ENCODE results near the gene RBM39.
"Not testable (repeated sequence)": the region's sequence is repeated elsewhere in the genome, so short reads cannot be mapped to it uniquely, and the experiment has no call there.

The RBM39 gene

DNA sequence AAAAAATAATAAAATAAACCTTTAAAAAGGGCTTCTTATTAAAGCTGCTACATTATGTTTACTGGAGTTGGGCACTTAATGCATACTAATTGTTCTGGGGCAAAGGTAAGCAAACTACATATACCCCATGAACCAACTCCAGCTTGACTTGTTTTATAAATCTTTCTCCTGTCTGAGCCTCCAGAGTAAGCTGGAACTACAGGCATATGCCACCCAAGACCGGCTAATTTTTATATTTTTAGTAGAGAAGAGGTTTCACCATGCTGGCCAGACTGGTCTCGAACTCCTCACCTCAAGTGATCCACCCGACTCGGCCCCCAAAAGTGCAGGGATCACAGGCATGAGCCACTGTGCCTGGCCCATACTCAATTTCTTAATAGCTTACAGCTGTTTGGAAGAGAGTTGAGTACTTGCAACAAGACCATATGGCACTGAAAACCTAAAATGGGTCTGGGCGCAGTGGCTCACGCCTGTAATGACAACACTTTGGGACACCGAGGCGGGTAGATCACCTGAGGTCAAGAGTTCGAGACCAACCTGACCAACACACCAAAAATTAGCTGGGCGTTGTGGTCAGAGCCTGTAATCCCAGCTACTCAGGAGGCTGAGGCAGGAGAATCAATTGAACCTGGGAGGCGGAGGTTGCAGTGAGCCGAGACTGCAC, 23.0 kb downstream of the RBM39 start:
- TF ChIP-seq, protein P1, sequence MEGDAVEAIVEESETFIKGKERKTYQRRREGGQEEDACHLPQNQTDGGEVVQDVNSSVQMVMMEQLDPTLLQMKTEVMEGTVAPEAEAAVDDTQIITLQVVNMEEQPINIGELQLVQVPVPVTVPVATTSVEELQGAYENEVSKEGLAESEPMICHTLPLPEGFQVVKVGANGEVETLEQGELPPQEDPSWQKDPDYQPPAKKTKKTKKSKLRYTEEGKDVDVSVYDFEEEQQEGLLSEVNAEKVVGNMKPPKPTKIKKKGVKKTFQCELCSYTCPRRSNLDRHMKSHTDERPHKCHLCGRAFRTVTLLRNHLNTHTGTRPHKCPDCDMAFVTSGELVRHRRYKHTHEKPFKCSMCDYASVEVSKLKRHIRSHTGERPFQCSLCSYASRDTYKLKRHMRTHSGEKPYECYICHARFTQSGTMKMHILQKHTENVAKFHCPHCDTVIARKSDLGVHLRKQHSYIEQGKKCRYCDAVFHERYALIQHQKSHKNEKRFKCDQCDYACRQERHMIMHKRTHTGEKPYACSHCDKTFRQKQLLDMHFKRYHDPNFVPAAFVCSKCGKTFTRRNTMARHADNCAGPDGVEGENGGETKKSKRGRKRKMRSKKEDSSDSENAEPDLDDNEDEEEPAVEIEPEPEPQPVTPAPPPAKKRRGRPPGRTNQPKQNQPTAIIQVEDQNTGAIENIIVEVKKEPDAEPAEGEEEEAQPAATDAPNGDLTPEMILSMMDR (IDR thresholded peaks at IDR 0.05; ENCODE audit: control insufficient read depth, insufficient read depth, low read depth, low read length, missing control alignments) = no peak
- no peak overlapping the region for H3K4me3 ChIP-seq (ENCODE audit: control insufficient read depth, low read depth, low read length)
- DNase-seq (ENCODE audit: low read depth) = no peak

DNA sequence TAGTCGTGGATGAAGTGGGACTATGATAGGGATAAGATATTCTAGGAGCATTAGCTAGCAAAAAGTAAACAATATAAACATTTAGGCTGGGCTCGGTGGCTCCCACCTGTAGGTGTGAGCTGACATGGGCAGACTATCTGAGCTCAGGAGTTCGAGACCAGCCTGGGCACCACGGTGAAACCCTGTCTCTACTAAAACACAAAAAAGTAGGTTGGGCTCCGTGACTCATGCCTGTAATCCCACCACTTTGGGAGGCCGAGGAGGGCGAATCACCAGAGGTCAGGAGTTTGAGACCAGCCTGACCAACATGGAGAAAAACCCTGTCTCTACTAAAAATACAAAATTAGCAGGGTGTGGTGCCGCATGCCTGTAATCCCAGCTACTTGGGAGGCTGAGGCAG, 23.7 kb downstream of the RBM39 start:
- DNase-seq (ENCODE audit: low read depth) = not testable (repeated sequence)

DNA sequence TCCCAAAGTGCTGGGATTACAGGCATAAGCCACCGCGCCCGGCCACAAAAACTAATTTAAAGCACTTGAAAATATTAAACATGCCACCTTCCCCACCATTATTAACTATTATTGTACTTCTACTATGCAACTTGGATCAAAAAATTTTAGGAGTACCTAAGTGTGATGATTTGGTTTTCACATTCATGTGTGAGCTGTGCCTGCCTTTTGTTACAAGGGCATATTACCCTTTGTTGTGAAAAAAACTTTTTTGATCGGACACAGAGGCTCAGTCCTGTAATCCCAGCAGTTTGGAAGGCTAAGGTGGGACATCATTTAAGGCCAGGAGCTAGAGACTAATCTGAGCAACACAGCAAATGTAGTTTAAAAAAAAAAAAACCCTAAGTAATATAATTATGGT, 25.7 kb downstream of the RBM39 start:
- no peak overlapping the region for H3K4me3 ChIP-seq (ENCODE audit: control insufficient read depth, low read depth, low read length)
- TF ChIP-seq, protein P1 (IDR thresholded peaks at IDR 0.05; ENCODE audit: control insufficient read depth, insufficient read depth, low read depth, low read length, missing control alignments) = no peak
- DNase-seq (ENCODE audit: low read depth) = no peak

More for the DNA sequence above, 23.7 kb downstream of the RBM39 start:
- not testable (repeated sequence) for H3K4me3 ChIP-seq (ENCODE audit: control insufficient read depth, low read depth, low read length)

DNA sequence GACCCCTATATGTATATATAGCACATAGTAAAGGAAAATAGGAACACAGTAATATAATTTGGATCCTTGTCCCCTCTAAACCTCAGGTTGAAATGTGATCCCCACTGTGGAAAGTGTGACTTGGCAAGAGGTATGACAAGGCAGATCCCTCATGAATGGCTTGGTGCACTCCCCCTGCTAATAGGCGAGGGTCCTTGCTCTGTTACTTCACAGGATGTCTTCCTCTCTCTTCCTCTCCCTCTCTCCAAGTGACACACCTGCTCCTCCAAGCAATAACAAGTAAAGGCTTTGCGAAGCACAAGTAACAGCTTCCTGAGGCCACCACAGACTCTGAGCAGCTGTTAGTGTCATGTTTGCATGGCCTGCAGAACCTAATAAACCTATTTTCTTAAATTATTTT, 26.4 kb downstream of the RBM39 start:
- H3K4me3 ChIP-seq (ENCODE audit: control insufficient read depth, low read depth, low read length) = no peak overlapping the region
- no peak for DNase-seq (ENCODE audit: low read depth)
- TF ChIP-seq, protein P1 (IDR thresholded peaks at IDR 0.05; ENCODE audit: control insufficient read depth, insufficient read depth, low read depth, low read length, missing control alignments) = no peak

DNA sequence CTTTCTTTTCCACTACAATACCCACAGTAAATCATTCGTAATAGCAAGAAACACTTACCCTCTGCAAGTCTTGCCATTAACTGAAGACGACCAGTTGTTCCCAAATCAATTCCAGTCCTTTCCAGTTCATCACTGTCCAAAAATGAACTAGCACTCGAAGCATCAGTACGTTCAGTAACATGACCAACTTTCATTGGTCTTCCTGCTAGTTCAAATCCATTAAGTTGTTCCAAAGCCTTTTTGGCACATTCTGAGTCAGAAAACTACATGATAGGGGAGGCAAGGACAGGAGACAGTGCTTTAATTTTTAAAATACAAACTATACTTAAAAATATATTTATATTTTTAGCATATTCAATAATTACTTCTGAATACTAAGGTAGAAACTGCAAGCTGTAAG, 27.9 kb downstream of the RBM39 start:
- TF ChIP-seq, protein P1 (IDR thresholded peaks at IDR 0.05; ENCODE audit: control insufficient read depth, insufficient read depth, low read depth, low read length, missing control alignments) = no peak
- no peak for DNase-seq (ENCODE audit: low read depth)

DNA sequence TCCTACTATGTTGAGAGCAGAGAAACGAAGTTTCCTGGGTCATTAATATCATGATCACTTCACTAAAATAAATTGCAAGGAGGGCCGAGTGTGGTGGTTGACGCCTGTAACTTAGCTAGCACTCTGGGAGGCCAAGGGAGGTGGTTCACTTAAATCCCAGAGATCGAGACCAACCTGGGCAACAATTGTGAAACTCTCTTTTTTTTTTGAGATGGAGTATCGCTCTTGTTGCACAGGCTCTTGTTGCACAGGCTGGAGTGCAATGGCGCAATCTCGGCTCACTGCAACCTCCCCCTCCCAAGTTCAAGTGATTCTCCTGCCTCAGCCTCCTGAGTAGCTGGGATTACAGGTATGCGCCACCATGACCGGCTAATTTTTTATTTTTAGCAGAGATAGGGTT, 28.9 kb downstream of the RBM39 start:
- not testable (repeated sequence) for H3K4me3 ChIP-seq (ENCODE audit: control insufficient read depth, low read depth, low read length); DNase-seq (ENCODE audit: low read depth)

More for the DNA sequence above, 27.9 kb downstream of the RBM39 start:
- H3K4me3 ChIP-seq (ENCODE audit: control insufficient read depth, low read depth, low read length) = no peak overlapping the region

DNA sequence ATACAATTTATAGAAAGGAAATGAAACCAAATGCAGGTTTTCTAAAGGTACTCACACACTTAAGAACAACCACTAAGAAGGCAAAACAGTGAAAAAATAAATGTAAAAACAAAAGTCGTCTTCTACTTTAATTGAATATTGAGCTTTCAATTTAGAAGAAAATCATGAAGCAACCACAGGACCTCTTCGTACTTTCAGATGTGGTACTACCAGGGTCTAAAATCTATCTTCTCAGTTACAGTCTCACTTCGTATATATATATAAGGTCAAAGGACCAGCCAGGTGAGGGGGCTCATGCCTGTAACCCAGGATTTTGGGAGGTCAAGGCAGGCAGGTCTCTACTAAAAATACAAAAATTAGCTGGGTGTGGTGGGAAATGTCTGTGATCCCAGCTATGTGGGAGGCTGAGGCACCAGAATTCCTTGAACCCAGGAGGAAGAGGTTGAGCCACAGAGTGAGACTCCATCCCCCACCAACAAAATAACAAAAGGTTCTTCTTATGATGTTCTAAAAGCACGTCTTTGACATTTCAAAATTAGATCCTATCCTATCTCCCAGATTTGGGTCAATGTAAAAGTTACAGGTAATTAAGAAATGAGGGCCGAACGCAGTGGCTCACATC, 30.4 kb downstream of the RBM39 start:
- no peak overlapping the region for H3K4me3 ChIP-seq (ENCODE audit: control insufficient read depth, low read depth, low read length)
- DNase-seq (ENCODE audit: low read depth) = no peak
- TF ChIP-seq, protein P1 (IDR thresholded peaks at IDR 0.05; ENCODE audit: control insufficient read depth, insufficient read depth, low read depth, low read length, missing control alignments) = no peak

All from AG09309 (cell line).